IMR-90 (cell line): ENCODE results near the gene PACS1.

Experiments
- POLR2A ChIP-seq: IDR thresholded peaks from 2 replicates; pipeline ENCODE4 v1.6.1; 2012; ENCODE audit warnings: mild to moderate bottlenecking, low read depth, low read length
- TF ChIP-seq, protein P1 (sequence below): conservative IDR thresholded peaks from 2 replicates; pipeline ENCODE4 v1.5.1; 2012; ENCODE audit warnings: mild to moderate bottlenecking, low read depth, low read length, improper control_type of control experiment

DNA sequence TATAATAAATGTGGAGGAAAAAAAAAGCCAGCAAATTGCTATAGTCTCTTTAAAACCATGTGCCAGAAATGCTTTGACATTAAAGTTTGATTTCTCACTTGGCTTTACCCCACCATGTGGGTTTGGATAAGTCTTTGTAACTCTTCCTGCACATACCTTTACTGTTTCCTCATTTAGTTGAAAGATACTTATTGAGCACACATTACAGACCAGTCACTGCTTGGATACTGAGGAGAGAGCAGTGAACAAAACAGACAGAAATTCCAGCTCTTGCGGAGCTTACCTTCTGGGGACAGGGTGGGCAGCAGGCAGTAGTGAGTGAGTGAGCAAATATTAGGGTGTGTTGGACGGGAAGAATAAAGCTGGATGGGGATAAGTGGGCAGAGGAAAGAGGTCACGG, 13.7 kb downstream of the PACS1 start:
- TF ChIP-seq, protein P1, sequence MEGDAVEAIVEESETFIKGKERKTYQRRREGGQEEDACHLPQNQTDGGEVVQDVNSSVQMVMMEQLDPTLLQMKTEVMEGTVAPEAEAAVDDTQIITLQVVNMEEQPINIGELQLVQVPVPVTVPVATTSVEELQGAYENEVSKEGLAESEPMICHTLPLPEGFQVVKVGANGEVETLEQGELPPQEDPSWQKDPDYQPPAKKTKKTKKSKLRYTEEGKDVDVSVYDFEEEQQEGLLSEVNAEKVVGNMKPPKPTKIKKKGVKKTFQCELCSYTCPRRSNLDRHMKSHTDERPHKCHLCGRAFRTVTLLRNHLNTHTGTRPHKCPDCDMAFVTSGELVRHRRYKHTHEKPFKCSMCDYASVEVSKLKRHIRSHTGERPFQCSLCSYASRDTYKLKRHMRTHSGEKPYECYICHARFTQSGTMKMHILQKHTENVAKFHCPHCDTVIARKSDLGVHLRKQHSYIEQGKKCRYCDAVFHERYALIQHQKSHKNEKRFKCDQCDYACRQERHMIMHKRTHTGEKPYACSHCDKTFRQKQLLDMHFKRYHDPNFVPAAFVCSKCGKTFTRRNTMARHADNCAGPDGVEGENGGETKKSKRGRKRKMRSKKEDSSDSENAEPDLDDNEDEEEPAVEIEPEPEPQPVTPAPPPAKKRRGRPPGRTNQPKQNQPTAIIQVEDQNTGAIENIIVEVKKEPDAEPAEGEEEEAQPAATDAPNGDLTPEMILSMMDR: no peak
- TF ChIP-seq POLR2A: no peak
